Kidney (tissue), 14 donors: ENCODE data around the gene PIH1D1. TPM values are rescaled to one million over a fixed set of nuclear protein-coding genes. Genes with fewer than 3 reads are reported as not detected.
"Not testable (repeated sequence)": the region's sequence is repeated elsewhere in the genome, so short reads cannot be mapped to it uniquely, and the experiment has no call there.

ENCODE experiments used
- DNase-seq, 5 donors: peaks; one replicate each; pipeline ENCODE4 v3.0.0-alpha.2; 2013 to 2020
- FAIRE-seq: peaks from 2 replicates; lab custom pipeline; 2012; peaks lifted over from hg19 to GRCh38; lab: Jason Lieb, UNC
- H3K27ac ChIP-seq, 2 donors: one replicate each; pipeline ENCODE4 v1.7.0; 2013; ENCODE audit warnings: low read depth in 2 of 2, low read length in 2 of 2, inconsistent platforms in 1 of 2
- H3K27me3 ChIP-seq: one replicate; pipeline ENCODE4 v1.7.1; 2013; ENCODE audit warnings: low read length, inconsistent platforms; ENCODE audit not compliant: control insufficient read depth, insufficient read depth
- H3K36me3 ChIP-seq, 3 donors: one replicate each; pipeline versions ENCODE4 v1.7.0 to v1.7.1; 2013; ENCODE audit warnings: low read length in 3 of 3, control low read depth in 1 of 3, inconsistent platforms in 1 of 3; ENCODE audit not compliant: insufficient read depth in 3 of 3, control insufficient read depth in 2 of 3
- H3K4me1 ChIP-seq, 3 donors: one replicate each; pipeline versions ENCODE4 v1.7.0 to v1.7.1; 2013; ENCODE audit warnings: low read length in 3 of 3, inconsistent platforms in 1 of 3, low read depth in 1 of 3; ENCODE audit not compliant: control insufficient read depth in 2 of 3, insufficient read depth in 2 of 3
- H3K4me3 ChIP-seq, 3 donors: one replicate each; pipeline versions ENCODE4 v1.7.0 to v1.8.1; 2013; ENCODE audit warnings: low read length in 3 of 3, control low read depth in 1 of 3, inconsistent platforms in 1 of 3
- H3K9ac ChIP-seq, 3 donors: one replicate each; pipeline versions ENCODE4 v1.7.0 to v1.7.1; 2013; ENCODE audit warnings: low read length in 3 of 3, control low read depth in 1 of 3, inconsistent platforms in 1 of 3
- H3K9me3 ChIP-seq, 3 donors: one replicate each; pipeline versions ENCODE4 v1.7.0 to v1.7.1; 2013; ENCODE audit warnings: low read length in 3 of 3, control low read depth in 1 of 3, inconsistent platforms in 1 of 3; ENCODE audit not compliant: control insufficient read depth in 2 of 3, insufficient read depth in 1 of 3
- CTCF ChIP-seq: IDR thresholded peaks from 3 replicates; pipeline ENCODE4 v1.5.1; 2012; ENCODE audit warnings: mild to moderate bottlenecking, moderate library complexity, borderline replicate concordance; ENCODE audit not compliant: insufficient read depth; ENCODE audit errors: extremely low read depth
- intact Hi-C: fragments of 100-400 bp; cut with DNase I; formaldehyde crosslinking; loops from one replicate; pipeline ENCODE4 v1.11.1; 2022
- polyA plus RNA-seq: library from polyadenylated mRNA; stranded (reverse); fragments of 350-450 nt; fragmentation: Illumina TruSeq; extraction: RNeasy Lipid Tissue Mini Kit (QIAGEN cat#74804); gene quantifications from one replicate; pipeline ENCODE4 v1.2.3, GENCODE V29; 2014; ENCODE audit warnings: low read depth, low replicate concordance; ENCODE audit not compliant: insufficient read depth
- total RNA-seq: library from RNA; stranded (reverse); fragmentation: NEBNext Ultra II Directional; extraction: Animal tissue kit (Norgen Biotek cat#: 25700); gene quantifications from one replicate; pipeline ENCODE4 v1.2.1, GENCODE V29; 2021
- donor health status: control.
- donor health status: control.
- donor health status: control.
- donor health status: control.
- donor health status: control.
- donor health status: DM: yes; HTN: yes; CAD: no.
- donor health status: Normal renal cell carcinoma (clear cell type).

PIH1D1 gene
- total and polyA plus RNA-seq, 2 donors from 2014 or later: 74.0 to 97.2 TPM

GRCh38 chr19:49447485-49448431 is 3.9 kb downstream of the PIH1D1 start:
- Histone ChIP-seq H3K9ac (no peak overlapping the region), H3K27me3 (no peaks in the 10 kb centered on the region), H3K4me3 (no peak overlapping the region), H3K27ac (no peak overlapping the region), H3K9me3 (no peaks in the 10 kb centered on the region), H3K36me3 (peaks cover 0 to 4% (median 2%) of the 10 kb centered on the region in 3 donors), H3K4me1 (peaks cover 0 to 6% (median 3%) of the 10 kb centered on the region in 3 donors)
- intact Hi-C loops: loop anchor here (10.0 kb wide), 1 partner anchor 53 kb away; no protein-coding TSS in a partner anchor
- no peak for FAIRE-seq
- DNase-seq: peak in 1 of 5 donors; percentile 36
- no peak for TF ChIP-seq CTCF

GRCh38 chr19:49445997-49446396 is 5.6 kb downstream of the PIH1D1 start:
- H3K36me3 ChIP-seq: peaks cover 0 to 4% (median 2%) of the 10 kb centered on the region in 3 donors
- H3K27ac ChIP-seq: no peak overlapping the region
- no peaks in the 10 kb centered on the region for H3K9me3 ChIP-seq
- peaks cover 7% of the 10 kb centered on the region for H3K27me3 ChIP-seq
- TF ChIP-seq CTCF: no peak
- no peak overlapping the region for H3K9ac ChIP-seq
- FAIRE-seq (no peak), DNase-seq (no peak)
- intact Hi-C loops: loop anchor here (10.0 kb wide), 1 partner anchor 51 kb away; no protein-coding TSS in a partner anchor
- no peak overlapping the region for H3K4me3 ChIP-seq
- H3K4me1 ChIP-seq: peaks cover 0 to 6% (median 0%) of the 10 kb centered on the region in 3 donors

- not testable (repeated sequence) for DNase-seq, H3K4me1 ChIP-seq, H3K9me3 ChIP-seq, H3K9ac ChIP-seq, FAIRE-seq, H3K36me3 ChIP-seq, H3K4me3 ChIP-seq
- Histone ChIP-seq H3K27ac (peak overlapping the region in 1 of 2 donors; percentile 2), H3K27me3 (peaks cover 20% of the 10 kb centered on the region)
- intact Hi-C loops: loop anchor here (10.0 kb wide), 1 partner anchor 49 kb away; no protein-coding TSS in a partner anchor
These were observed 7.4 kb downstream of the PIH1D1 start for GRCh38 chr19:49444100-49444700.
